HuH-7 (cell line): Measurements from ENCODE around the gene HEXIM1.

Experiments used
- DNase-seq: peaks from one replicate; pipeline ENCODE4 v3.0.0; 2011; ENCODE audit warnings: low spot score

Gene HEXIM1

GRCh38 chr17:45172232-45172540 lies 23.9 kb downstream of the HEXIM1 start:
- no peak for DNase-seq

- DNase-seq, result no peak
Measured at GRCh38 chr17:45172541-45173286, 24.4 kb downstream of the HEXIM1 start.

- no peak for DNase-seq
Measured at GRCh38 chr17:45175759-45176115, 27.5 kb downstream of the HEXIM1 start.

- no peak for DNase-seq
Measured at GRCh38 chr17:45177563-45177962, 29.3 kb downstream of the HEXIM1 start.

- DNase-seq, result no peak
Measured at GRCh38 chr17:45184144-45184543, 35.9 kb downstream of the HEXIM1 start.

GRCh38 chr17:45186801-45187354 lies 38.6 kb downstream of the HEXIM1 start:
- no peak for DNase-seq

GRCh38 chr17:45189009-45189408 lies 40.7 kb downstream of the HEXIM1 start:
- no peak for DNase-seq

GRCh38 chr17:45190503-45191255 lies 42.4 kb downstream of the HEXIM1 start:
- no peak for DNase-seq

GRCh38 chr17:45195424-45195823 lies 47.1 kb downstream of the HEXIM1 start:
- no peak for DNase-seq

- DNase-seq, result no peak
Measured at GRCh38 chr17:45197108-45197507, 48.8 kb downstream of the HEXIM1 start.

- peak; percentile 85 for DNase-seq
Measured at GRCh38 chr17:45197555-45198334, 49.5 kb downstream of the HEXIM1 start.

- DNase-seq, result no peak
Measured at GRCh38 chr17:45200701-45201100, 52.4 kb downstream of the HEXIM1 start.

GRCh38 chr17:45201457-45201856 lies 53.2 kb downstream of the HEXIM1 start:
- DNase-seq, result no peak
